Hepatocyte (in vitro differentiated cells): ENCODE results near the gene TSPAN8.

ENCODE experiments used
- CTCF ChIP-seq: fragments of 200-600 bp; sonication (generic); IDR thresholded peaks from 2 replicates; pipeline ENCODE4 v1.5.1; 2016; ENCODE audit warnings: antibody characterized with exemption, mild to moderate bottlenecking; ENCODE audit not compliant: poor library complexity
- EZH2 ChIP-seq: fragments of 200-600 bp; sonication (generic); IDR thresholded peaks from 2 replicates; pipeline ENCODE4 v1.6.1; 2016; ENCODE audit warnings: antibody characterized with exemption, mild to moderate bottlenecking, borderline replicate concordance
- EZH2phosphoT487 ChIP-seq: fragments of 200-600 bp; sonication (generic); IDR thresholded peaks from one replicate; pipeline ENCODE4 v1.6.1; 2018; ENCODE audit warnings: antibody characterized with exemption, mild to moderate bottlenecking, low read depth, moderate library complexity; ENCODE audit not compliant: unreplicated experiment, severe bottlenecking

- TF ChIP-seq CTCF, result no peak
- TF ChIP-seq EZH2, result no peak
- no peak for TF ChIP-seq EZH2phosphoT487
Measured at GRCh38 chr12:71142016-71142415, 15.8 kb downstream of the TSPAN8 start.
